Calu3 (cell line): ENCODE results near the gene RPS15. TPM values are rescaled to one million over a fixed set of nuclear protein-coding genes. Genes with fewer than 3 reads are reported as not detected.

Experiments used
- BruUV-seq: library from RNA; stranded (reverse); fragments of 400-500 nt; replicated peaks from 2 replicates; lab custom pipeline; 2021; lab: Mats Ljungman, UMichigan
- CTCF ChIA-PET: fragments of 300-600 bp; sonication (Branson Sonifier 250); formaldehyde crosslinking; loops from one replicate; lab custom pipeline; 2022; ENCODE audit warnings: antibody characterized with exemption; lab: Charles Lee
- DNase-seq: peaks from one replicate; pipeline ENCODE4 v3.0.0; 2022
- H3K27ac Mint-ChIP-seq: one replicate; pipeline ENCODE4 v1.8.0; 2022; ENCODE audit warnings: mixed read lengths; ENCODE audit not compliant: unreplicated experiment
- H3K27me3 Mint-ChIP-seq: one replicate; pipeline ENCODE4 v1.8.0; 2022; ENCODE audit warnings: mixed read lengths; ENCODE audit not compliant: unreplicated experiment
- H3K36me3 Mint-ChIP-seq: one replicate; pipeline ENCODE4 v1.8.0; 2022; ENCODE audit warnings: mild to moderate bottlenecking, moderate library complexity, mixed read lengths; ENCODE audit not compliant: insufficient read depth, unreplicated experiment
- H3K4me1 Mint-ChIP-seq: one replicate; pipeline ENCODE4 v1.8.0; 2022; ENCODE audit warnings: mild to moderate bottlenecking, low read depth, mixed read lengths; ENCODE audit not compliant: unreplicated experiment
- H3K4me3 Mint-ChIP-seq: one replicate; pipeline ENCODE4 v1.8.0; 2022; ENCODE audit warnings: mild to moderate bottlenecking, low read depth, moderate library complexity, mixed read lengths; ENCODE audit not compliant: unreplicated experiment
- H3K9me3 Mint-ChIP-seq: one replicate; pipeline ENCODE4 v1.8.0; 2022; ENCODE audit warnings: low read depth, mixed read lengths; ENCODE audit not compliant: unreplicated experiment
- CTCF ChIP-seq: fragments of 200-600 bp; IDR thresholded peaks from one replicate; pipeline ENCODE4 v1.8.0; 2022; ENCODE audit warnings: antibody characterized with exemption; ENCODE audit not compliant: unreplicated experiment
- intact Hi-C: fragments of 100-400 bp; cut with micrococcal nuclease; formaldehyde crosslinking; loops from one replicate; pipeline ENCODE4 v1.10.0; 2022; ENCODE audit not compliant: unreplicated experiment
- total RNA-seq: library from RNA; stranded (reverse); gene quantifications from 2 replicates; pipeline ENCODE4 v1.2.3, GENCODE V29; 2022

The RPS15 gene
- total RNA-seq, 1 experiment from 2014 or later: 628 TPM

GRCh38 chr19:1420590-1420989 is 17.6 kb upstream of the RPS15 start:
- H3K27me3 Mint-ChIP-seq: no peaks in the 10 kb centered on the region
- H3K9me3 Mint-ChIP-seq: no peaks in the 10 kb centered on the region
- intact Hi-C loops: no loop called here
- no peak overlapping the region for H3K4me3 Mint-ChIP-seq
- CTCF ChIA-PET: no interaction called here
- peaks cover 56% of the 10 kb centered on the region for H3K36me3 Mint-ChIP-seq
- no peak for DNase-seq
- no peaks in the 10 kb centered on the region for H3K4me1 Mint-ChIP-seq
- H3K27ac Mint-ChIP-seq: no peak overlapping the region
- TF ChIP-seq CTCF: no peak
- BruUV-seq: no TSS peak

GRCh38 chr19:1421218-1421957 is 16.8 kb upstream of the RPS15 start:
- H3K9me3 Mint-ChIP-seq: no peaks in the 10 kb centered on the region
- H3K4me1 Mint-ChIP-seq: no peaks in the 10 kb centered on the region
- H3K36me3 Mint-ChIP-seq: peaks cover 55% of the 10 kb centered on the region
- CTCF ChIA-PET: no interaction called here
- no peak overlapping the region for H3K27ac Mint-ChIP-seq
- intact Hi-C loops: no loop called here
- DNase-seq: no peak
- BruUV-seq: no TSS peak
- H3K27me3 Mint-ChIP-seq: no peaks in the 10 kb centered on the region
- H3K4me3 Mint-ChIP-seq: no peak overlapping the region
- TF ChIP-seq CTCF: no peak

- CTCF ChIA-PET: no interaction called here
- H3K4me1 Mint-ChIP-seq: no peaks in the 10 kb centered on the region
- BruUV-seq: no TSS peak
- TF ChIP-seq CTCF: no peak
- no peak overlapping the region for H3K27ac Mint-ChIP-seq
- no peaks in the 10 kb centered on the region for H3K9me3 Mint-ChIP-seq
- no peaks in the 10 kb centered on the region for H3K27me3 Mint-ChIP-seq
- peaks cover 56% of the 10 kb centered on the region for H3K36me3 Mint-ChIP-seq
- no peak for DNase-seq
- intact Hi-C loops: no loop called here
- H3K4me3 Mint-ChIP-seq: no peak overlapping the region
These were observed 16.3 kb upstream of the RPS15 start for GRCh38 chr19:1421958-1422305.

GRCh38 chr19:1422360-1422759 is 15.8 kb upstream of the RPS15 start:
- no peaks in the 10 kb centered on the region for H3K4me1 Mint-ChIP-seq

More at GRCh38 chr19:1422360-1422759, 15.8 kb upstream of the RPS15 start:
- DNase-seq: no peak
- Mint-ChIP-seq H3K4me3 (no peak overlapping the region), H3K36me3 (peaks cover 57% of the 10 kb centered on the region), H3K27ac (no peak overlapping the region), H3K9me3 (no peaks in the 10 kb centered on the region), H3K27me3 (no peaks in the 10 kb centered on the region)
- intact Hi-C loops: no loop called here
- CTCF ChIA-PET: no interaction called here
- no peak for TF ChIP-seq CTCF
- no TSS peak for BruUV-seq
